Measurements from ENCODE around the gene CCNL1. TPM values are rescaled to one million over a fixed set of nuclear protein-coding genes. Genes with fewer than 3 reads are reported as not detected.
"Not testable (repeated sequence)": the region's sequence is repeated elsewhere in the genome, so short reads cannot be mapped to it uniquely, and the experiment has no call there.

CCNL1 gene
- total RNA-seq, 1 donor from 2014 or later = 96.7 TPM

DNA sequence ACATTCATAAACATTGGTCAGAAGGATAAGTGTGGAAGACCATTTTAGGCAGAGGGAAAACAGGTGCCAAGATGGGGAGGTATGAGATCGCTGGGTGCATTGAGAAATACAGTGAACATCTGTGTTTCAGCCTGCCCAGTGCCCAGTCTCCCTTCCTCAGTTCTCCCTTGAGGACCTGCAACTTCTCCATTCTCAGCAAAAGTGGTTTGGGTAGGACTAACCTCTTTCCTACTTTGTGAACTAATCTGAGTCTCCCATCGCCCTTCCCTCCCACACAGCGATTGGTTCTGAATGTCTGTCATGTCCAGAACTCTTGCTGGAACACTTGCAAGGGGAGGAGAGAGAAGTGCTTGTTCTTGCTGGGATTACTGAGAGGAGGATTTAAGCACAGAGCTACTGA lies 10.9 kb upstream of the CCNL1 start:
- DNase-seq (ENCODE audit: low spot score) = no peak

DNA sequence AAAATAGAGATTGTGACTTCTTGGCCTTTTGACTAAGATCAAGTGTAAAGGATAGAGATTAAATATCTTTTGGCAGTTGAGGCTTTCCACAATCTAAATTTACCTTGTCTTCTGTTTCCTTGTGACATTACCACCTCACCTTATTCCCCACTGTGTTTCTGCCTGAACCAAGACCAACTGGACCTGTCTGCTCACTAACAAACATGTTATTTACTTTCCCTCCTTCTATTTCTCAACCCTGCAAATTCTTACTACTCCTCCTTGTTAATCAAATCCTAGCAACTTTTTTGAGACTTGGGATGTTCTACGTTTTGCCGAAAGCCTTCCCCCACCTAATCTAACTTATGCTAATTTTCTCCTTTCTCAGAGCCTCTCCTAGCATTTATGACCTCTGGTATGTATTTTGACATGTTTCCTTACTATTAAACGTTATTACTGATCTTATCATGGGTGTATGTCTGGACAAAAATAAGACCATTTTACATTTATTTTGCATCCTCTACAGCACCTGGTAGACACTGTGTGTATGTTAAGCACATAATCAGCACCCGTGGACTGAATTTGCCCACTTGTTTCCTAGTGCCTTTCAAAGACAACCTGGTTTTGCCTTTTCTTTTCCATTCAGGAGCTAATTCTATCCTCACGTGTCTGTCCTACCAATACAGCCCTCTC lies 7.6 kb upstream of the CCNL1 start:
- DNase-seq (ENCODE audit: low spot score) = no peak

DNA sequence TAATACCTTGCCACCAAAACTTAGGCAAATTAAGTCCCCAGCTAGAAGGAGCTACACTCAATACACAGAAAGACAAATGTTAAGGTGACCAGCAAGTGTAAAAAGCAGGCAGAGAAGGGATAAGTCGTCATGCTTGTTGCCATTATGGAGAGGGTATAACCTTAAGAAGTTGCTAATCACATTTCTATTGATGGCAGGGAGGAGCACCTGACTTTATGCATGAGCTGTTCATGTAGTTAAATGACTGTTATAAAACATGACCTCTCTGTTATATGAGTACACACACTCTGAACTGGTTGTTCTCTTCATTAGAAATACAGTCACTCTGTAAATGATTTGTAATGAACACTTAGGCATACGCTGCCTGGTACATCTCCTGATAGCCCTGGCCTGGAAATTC lies 6.6 kb upstream of the CCNL1 start:
- DNase-seq (ENCODE audit: low spot score) = no peak

DNA sequence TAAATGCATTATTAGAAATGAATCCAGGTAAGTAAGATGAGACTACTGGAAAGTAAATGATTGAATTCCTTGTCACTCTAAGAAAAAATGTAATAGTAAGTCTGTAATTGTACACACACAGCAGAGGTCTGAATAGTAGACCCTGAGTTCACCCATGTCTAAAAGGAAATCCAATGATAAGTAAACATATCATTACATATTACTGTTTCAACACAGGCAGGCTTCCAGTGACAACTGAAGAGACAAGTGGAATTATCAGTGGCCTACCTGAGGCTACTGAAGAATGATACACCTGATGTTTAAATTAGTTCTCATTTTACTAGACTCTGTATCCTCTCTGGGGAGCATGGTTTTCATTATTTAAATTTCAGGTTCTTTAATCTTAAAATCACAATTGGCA lies 6.2 kb upstream of the CCNL1 start:
- DNase-seq (ENCODE audit: low spot score) = no peak

DNA sequence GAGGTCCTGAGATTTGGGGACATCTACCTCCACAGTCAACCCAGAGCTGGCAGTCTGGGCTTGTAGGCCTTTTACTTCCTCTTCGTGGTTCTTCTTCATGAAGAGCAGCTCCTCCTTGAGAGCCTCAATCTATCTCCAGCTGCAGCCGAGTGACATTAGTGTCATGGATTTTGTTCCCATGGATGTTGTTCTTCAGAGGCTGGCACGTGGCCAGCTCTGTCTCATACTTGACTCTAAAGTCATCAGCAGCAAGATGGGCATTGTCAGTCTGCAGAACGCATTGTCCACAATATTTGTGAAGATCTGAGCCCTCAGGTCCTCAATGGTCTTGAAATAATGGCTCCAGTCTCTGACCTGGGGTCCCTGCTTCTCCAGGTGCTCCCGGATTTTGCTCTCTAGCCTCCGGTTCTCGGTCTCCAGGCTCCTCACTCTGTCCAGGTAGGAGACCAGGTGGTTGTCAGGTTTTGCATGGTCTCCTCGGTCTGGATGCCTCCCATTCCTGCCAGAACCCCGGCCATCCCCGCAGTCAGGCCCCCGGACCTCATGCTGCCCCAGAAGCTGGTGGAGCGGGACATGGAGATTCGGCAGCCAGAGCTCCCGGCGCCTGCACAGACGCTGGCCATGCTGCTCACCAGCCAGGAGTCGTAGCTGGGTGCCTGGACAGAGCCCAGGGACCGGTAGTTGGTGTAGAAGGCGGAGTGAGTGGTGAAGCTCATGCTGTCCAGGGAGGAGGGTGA lies 3.4 kb upstream of the CCNL1 start:
- DNase-seq (ENCODE audit: low spot score) = no peak

DNA sequence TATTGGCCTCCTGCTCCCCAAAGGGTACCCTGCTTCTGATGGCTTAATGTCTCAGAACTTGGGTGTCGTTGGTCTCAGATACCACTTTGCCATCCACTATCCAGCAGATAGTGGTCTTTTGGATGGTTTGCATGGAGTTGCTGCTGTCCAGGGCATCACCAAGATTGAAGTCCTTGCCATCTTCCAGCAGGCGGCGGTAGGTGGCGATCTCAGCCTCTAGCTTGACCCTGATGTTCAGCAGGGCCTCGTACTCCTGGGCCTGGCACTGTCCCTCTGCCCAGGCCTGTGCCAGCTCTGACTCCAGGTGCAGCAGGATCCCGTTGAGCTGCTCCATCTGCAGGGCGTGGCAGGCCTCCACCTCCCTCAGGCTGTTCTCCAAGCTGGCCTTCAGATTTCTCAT lies 2.7 kb upstream of the CCNL1 start:
- DNase-seq (ENCODE audit: low spot score) = not testable (repeated sequence)

DNA sequence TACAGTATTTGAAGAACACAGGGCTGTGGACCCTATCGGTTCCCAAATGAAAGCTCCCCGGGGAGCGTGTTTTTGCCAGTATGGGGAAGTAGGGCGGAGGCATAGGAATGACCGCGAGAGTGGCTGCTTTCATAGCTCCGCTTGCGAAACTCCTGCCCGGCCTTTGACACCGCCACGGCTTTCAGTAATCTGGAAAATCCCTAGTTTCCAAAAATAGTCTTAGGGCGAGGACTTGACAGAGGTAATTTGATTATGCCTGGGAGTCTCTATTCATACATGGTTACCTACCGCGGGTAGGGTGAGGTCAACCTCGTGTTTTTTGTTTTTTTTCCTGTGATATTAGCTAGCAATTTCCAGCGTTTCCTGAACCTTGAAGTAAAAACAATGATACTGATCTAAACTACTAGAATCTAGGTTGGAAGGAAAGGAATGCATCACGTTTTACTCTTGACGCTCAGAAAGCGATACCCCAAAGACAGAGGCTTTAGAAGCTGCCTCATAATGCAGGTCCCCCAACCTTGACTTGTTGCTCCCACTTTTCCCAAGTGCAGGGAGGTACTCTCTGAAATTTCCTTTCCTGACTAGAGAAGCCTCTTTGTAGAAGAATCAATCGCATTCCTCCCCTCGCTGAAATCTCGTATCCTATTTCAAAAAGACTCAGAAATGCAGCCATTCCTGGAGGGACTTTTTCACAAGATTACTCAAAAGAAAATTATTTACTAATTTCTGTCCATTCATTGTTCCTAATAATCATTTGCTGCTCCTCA lies 894 bp upstream of the CCNL1 start:
- DNase-seq (ENCODE audit: low spot score) = peak; percentile 82

DNA sequence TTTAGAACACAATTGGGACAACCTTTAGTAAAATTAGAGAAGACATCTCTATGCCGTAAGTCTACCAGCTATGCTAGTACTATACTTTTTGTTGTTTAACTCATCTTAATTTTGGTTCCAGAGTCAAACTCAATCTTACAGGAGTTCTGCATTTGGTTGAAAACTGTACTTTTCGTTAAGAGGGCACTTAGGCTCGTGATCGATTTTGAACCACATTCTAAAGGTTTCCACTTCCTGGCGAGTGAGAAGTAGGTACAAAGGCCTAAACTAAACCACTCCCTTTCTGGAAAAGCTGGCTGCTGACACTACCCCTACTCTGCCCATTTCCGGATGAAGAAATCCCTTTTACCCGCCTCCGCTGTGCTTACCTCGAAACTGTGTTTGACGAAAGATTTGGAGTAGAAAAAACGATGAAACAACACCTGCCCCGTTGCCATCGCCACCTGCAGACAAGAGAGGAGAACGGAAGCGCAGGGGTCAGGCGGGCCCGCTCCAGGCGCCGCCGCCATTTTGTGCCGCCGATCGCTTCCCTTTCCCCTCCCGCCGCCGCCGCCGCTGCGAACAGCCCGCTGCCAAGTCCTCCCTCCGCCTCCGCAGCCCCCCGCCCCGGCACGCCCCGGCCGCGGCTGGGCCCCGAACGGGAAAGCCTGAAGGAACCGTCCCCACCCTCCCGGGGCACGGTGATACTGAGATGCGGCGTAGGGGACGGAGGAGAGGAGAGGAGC lies 748 bp downstream of the CCNL1 start:
- peak; percentile 61 for DNase-seq (ENCODE audit: low spot score)

DNA sequence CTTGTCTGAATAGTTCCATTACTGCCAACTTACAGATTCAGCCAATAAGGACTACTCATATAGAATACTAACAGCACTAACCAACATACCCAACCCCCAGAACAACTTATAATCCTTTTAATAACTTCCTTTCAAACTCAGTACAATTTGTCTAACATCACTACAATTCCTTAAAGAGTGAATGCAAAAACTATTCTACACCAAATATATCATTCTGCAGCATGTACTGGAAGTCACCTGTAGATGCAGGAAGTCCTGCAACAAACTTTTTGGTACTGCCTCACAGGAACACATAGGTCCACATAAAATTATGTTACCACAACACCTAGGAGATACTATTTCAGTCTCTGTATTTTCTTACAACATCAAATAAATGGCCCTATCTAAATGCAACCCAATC lies 2.1 kb downstream of the CCNL1 start:
- DNase-seq (ENCODE audit: low spot score) = no peak

DNA sequence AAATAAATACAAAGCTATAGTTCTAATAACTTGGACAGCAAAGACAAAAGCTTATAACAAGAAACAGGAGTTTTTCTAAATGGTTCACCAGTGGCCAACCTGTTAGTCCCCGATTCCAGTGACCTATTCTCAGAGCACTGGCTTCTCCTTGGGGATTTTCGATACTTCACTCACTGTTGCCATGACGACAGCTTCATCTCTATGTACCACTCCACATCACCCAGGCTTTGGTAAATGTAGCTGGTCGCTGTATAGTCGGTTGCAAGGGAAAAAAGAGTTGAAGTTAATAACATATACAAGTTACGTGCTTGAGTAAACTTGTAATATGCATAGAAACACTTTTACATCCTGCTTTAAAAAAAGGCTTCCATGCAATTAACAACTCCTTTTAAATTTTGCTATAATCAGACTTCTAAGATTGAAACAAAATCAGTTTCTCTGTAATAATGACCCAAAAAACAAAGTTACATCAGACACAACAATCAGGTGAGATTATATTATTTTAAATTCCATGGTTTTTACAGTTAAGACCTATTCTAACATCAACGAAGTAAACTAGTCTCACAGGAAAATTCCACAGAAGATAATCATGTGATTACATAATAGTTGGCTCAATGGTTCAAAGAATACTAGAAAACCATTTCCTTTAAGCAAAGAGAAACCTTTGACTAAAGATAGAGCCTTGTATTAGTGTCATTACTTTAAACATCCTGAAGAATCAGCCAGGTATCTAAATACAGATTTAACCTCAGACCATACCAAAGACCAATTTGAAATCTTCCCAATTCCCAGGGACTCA lies 2.9 kb downstream of the CCNL1 start:
- no peak for DNase-seq (ENCODE audit: low spot score)

DNA sequence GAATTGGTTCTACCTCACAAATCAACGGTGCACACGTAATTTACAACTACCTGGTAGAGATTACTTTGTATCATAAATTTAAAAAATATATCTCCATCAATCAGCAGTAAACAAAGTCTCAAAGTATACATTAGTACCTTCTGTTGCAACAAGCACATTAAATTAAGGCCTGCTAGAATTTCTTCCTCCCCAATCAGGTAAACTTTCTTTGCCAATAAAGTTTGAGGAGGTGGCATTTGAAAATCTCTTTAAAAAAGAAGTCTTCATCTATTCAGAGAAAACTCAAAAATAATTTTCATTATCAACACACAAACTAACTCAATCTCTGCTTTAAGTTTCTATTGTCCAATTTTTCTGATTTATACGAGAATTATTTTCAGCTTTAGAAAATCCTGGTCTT lies 4.4 kb downstream of the CCNL1 start:
- no peak for DNase-seq (ENCODE audit: low spot score)

DNA sequence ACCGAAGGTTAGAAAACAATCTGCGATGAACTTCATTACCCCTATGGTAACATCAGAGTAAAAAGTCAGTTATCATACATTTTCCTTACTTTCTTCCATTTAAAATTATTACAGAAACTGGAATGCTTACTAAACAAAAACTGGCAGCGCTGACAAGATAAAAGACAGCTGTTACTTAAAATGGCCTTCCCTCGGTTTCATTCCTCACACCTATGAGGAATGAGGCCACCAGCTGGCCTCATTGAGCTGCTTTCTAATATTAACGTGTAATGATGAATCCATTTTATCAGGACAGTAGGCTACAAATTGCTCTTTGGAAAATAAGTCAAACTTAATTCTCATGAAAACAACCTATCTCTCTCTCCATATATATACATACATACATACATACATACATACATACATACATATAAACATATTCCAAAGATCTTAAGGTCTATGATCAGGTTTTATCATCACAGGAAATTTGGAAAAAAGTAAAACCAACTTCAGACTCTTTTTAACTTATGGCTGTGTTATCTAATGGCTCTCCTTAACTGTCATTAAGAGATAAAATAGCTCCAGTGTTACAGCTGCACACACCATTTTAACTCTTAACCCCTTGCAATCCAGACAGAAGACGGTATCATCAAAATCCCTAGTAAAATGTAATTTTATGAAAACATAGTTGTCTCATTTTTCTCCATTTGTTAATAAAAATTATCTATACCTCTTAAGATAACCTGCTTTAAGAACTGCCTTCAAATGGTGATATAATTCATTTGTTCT lies 5.2 kb downstream of the CCNL1 start:
- no peak for DNase-seq (ENCODE audit: low spot score)

DNA sequence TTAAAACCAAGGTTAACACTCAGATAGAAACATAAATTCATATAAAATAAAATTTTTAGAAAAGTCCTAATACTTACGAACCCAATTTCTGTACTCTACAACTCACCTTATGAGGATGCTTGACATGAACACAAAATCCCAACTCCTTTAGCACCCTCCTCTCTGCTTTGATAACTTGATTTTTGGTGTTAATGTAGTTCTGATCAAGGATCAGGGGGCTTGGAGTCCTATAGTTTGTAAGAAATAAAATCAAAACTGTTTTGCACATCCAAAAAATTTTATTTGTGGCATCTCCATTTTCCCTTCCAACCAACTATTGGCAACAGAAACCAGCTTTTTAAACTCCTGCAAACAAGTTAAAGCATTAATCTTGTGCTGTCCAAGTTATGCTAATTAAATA lies 7.0 kb downstream of the CCNL1 start:
- no peak for DNase-seq (ENCODE audit: low spot score)

DNA sequence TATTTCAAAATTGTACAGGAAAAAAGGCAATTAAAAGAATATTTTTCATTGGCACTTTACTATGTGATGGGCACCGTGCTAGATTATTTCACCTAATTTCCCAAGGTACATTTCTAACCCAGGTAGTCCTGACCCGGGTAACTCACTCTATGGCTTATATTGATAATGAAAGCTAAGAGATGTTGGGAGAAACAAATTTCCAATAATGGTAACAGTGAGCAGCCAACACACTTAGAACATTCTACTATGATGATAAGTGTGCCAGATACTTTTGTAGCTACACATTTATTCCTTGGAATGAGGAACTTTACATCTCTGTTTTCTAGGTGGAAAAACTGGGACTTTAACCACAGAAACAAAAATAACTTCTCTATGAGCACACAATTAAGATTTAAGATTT lies 7.5 kb downstream of the CCNL1 start:
- no peak for DNase-seq (ENCODE audit: low spot score)

DNA sequence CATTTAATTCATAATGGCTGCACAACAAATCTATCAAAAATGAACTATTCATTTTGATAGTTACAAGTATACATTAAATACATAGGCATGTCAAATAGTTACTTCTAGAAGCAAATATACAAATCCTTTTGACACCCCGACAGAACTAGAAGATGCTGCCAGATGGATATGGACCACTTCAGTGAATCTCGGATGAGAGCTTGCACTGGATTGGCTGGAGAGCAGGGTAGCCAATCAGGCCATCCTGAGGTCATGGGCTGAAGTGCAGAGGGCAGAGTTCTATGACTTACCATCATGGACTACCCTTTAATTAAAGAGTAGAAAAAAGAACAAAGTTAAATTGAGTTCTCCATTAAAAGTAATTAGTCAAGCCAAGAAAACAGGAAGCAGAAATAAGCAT lies 8.3 kb downstream of the CCNL1 start:
- no peak for DNase-seq (ENCODE audit: low spot score)

DNA sequence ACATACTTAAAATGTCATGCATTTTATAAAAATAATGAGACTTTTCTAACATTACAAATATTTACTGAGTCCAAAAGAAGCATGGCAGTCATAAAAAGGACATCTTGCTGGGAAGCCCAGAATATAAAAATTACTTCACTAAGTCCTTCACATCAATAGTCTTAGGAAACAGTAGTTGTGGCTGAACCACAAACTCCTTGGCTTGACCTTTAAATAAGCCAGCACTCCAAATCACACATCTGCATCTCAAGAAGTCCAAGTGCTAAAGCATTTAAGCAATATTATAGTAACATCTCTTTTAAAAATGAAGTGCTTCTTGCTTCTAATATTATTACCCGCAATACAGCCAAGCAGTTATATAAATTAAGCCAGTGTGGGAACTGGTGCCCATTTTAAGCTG lies 8.8 kb downstream of the CCNL1 start:
- DNase-seq (ENCODE audit: low spot score) = no peak

DNA sequence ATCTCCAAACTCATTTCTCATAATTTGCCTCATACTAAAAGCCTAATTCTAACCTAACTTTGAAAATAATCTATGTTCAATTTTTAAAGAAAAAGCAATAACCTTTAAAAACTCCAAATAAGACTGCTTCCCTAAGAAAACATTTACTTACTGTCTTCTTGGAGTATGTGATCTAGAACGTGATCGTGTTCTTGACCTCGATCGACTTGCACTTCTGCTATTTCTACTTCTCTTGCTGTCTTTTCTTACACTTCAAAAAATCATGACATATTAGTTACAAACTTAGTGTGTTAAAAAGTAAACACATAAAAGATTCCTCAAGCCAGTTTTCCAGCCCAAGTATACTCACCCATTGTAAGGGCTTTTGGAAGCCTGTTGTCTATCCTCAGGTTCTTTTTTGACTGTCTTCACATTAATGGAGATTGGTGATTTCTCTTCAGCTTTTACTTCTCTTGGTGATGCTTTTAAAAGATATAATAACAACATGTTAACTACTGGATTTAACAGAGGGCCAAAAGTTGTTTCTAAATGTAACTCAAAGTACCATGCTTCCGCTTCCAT lies 10.7 kb downstream of the CCNL1 start:
- no peak for DNase-seq (ENCODE audit: low spot score)

DNA sequence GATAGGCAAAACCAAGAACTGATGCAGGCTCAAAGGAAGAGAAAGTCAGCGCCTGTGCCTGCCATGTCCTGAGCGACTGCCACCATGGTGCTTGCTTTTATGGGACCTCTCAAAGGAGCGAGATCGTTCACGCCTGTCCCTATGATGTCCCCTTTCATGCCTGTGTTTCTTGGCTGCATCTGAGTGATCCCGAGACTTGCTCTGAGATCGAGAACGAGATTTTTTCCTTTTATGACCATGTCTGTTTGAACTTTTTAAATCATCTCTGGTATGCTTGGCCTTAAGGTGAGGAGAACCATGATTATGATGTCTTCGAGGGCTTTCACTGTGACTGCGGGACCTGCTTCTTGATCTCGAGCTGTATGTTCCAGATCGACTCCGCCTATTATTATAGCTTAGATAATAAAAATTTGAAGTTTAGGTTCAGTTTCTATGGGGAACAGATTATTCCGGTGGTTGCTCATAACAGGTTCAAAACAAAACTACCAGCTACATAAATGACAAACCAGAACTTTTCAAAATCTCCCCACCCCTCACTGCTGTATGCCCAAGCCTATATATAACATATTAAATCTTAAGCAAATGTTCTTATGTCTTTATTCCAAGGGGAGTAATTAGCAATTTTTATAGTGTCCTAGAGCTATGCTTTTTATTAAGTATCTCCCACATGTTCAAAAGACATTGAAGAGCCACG lies 11.6 kb downstream of the CCNL1 start:
- no peak for DNase-seq (ENCODE audit: low spot score)

DNA sequence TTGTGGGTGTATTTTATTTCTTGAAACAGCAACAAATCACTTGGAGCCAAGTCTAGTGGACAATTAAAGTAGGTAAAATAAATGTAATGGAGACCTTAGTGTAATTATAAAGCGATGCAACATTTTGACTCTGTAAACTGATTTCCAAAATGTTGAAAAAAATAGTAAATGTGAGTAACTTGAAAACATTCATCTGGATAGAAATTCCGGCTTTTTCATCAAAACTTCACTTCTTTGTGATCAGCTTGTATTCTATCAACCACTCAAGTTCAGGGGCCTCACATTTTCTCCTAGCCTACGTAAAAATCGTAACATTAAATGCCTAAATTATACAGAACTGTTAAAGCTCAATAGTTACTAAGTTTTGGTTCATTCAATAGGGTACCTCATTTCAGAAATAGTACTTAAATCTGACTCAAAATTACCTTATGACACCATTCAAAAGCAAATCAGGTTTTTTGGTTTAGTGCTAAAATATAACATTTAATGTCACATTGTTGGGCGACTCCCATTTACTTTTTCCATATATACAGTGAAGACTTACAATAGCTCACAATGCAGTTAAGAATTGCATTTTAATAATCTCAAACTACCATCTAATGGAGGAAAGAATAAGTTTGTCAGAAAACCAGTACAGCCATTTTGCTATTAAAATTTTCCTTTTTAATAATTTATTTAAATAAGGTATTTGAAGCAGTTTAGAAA lies 12.7 kb downstream of the CCNL1 start:
- DNase-seq (ENCODE audit: low spot score) = no peak
